GM12875 (cell line): ENCODE measurements around the gene CHCHD10.

Experiments
- H3K4me3 ChIP-seq: one replicate; pipeline ENCODE4 v1.5.1; 2011; ENCODE audit warnings: low read depth, low read length, control low read depth
- TF ChIP-seq, protein P1 (sequence below): IDR thresholded peaks from 2 replicates; pipeline ENCODE4 v1.5.1; 2011; ENCODE audit warnings: low read depth, mild to moderate bottlenecking, control low read depth, inconsistent platforms, low read length, moderate library complexity, borderline replicate concordance; ENCODE audit not compliant: insufficient read depth

The CHCHD10 gene

DNA sequence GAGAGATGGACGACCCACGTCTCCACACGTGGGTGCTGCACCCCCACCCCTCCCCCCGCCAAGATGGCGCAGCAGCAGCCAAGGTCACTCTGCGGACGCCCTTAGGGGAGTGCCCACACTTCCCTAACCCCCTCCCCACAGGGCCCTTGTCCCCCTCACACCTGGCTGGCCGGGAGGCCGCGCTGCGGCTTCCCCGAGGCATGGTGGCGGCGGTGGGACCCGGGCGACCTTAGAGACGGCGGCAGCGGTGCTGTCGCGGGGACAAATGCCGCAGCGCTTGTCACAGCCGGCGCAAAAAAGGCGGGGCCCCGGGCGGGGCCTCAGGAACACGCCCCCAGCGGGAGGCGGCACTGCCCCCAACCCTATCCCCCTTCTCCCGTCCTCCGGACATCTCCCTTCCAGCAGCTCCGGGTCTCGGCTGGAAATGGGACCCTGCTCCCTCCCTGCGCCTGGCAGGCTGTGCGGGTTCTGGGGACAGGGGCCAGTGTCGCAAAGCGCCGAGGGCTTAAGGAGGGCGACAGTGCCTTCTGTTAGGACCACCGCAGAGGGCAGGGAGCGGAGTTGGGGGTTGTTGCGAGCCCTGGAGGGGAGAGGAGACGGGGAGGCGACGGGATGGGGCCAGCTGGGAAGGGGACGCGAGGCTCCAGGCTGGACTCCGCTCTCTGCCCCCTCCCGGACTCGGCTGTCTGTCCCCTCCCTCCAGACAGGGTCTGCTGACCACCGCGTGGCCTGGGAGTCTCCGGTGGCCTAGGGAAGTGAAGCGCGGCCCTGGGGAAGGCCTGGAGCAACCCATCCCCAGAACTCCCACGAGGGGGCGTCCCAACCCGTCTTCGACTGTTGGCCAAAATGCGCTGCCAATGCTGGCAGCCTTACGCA lies at the start of gene CHCHD10:
TSS of gene CHCHD10 (minus strand) at position 300 of the 876 bp plus-strand sequence. CDS start at position 202, 98 bp downstream.
- peak within 1 kb of the TSS; percentile 91 for H3K4me3 ChIP-seq
- TF ChIP-seq, protein P1, sequence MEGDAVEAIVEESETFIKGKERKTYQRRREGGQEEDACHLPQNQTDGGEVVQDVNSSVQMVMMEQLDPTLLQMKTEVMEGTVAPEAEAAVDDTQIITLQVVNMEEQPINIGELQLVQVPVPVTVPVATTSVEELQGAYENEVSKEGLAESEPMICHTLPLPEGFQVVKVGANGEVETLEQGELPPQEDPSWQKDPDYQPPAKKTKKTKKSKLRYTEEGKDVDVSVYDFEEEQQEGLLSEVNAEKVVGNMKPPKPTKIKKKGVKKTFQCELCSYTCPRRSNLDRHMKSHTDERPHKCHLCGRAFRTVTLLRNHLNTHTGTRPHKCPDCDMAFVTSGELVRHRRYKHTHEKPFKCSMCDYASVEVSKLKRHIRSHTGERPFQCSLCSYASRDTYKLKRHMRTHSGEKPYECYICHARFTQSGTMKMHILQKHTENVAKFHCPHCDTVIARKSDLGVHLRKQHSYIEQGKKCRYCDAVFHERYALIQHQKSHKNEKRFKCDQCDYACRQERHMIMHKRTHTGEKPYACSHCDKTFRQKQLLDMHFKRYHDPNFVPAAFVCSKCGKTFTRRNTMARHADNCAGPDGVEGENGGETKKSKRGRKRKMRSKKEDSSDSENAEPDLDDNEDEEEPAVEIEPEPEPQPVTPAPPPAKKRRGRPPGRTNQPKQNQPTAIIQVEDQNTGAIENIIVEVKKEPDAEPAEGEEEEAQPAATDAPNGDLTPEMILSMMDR: peak; percentile 82

DNA sequence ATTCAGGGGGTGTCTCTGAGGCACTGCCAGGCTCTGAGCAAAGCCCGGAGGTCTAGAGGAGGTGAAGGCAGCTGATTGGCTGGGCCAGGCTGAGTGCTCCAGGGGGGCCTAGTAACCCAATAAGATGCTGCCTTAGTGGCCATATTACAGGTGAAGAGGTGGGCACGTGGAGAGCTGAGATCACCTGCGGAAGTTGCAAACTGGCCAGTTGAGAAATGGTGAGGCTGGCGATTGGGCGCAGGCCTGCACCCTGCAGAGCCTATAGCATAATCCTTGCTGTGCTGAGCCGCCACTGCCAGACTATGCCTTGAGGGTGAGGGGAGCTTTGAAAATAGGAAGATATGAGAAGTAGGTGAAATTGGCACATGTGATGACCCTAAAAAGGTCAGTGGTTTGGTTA lies 49.4 kb upstream of the CHCHD10 start:
- no peak overlapping the region for H3K4me3 ChIP-seq
- TF ChIP-seq, protein P1: no peak

DNA sequence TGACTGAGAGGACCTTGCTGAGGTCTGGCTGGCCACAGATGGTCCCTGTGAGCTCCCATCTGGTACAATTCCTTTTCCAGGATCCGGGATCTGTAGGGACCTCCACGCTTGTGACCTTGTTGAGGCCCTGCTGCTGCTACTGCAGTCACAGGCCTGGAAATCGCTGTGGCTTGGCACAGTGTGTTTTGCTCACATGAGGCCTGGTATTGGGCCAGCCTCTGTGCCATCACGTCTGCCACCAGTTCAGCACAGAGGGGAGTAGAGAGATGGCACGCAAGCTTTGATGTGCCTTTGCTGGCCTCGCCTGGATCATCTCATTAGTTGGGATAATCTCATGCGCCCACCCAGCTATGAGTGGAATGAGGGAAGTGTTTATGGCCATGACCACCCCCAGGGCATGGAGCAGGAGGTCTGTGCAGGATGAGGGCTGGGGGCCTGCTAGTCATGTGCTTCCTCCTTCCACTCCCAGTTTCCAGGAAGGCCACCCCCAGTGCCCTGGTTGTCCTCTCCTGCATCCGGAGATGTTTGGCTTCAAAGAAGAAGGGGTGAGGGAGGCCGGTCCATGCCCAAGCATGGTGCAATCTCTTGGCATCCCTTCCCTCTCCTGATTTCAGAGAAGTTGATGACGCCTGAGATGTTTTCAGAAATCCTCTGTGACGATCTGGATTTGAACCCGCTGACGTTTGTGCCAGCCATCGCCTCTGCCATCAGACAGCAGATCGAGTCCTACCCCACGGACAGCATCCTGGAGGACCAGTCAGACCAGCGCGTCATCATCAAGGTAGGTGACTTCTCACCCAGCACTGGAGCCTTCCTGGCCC lies 48.6 kb upstream of the CHCHD10 start:
- no peak overlapping the region for H3K4me3 ChIP-seq
- TF ChIP-seq, protein P1: no peak

DNA sequence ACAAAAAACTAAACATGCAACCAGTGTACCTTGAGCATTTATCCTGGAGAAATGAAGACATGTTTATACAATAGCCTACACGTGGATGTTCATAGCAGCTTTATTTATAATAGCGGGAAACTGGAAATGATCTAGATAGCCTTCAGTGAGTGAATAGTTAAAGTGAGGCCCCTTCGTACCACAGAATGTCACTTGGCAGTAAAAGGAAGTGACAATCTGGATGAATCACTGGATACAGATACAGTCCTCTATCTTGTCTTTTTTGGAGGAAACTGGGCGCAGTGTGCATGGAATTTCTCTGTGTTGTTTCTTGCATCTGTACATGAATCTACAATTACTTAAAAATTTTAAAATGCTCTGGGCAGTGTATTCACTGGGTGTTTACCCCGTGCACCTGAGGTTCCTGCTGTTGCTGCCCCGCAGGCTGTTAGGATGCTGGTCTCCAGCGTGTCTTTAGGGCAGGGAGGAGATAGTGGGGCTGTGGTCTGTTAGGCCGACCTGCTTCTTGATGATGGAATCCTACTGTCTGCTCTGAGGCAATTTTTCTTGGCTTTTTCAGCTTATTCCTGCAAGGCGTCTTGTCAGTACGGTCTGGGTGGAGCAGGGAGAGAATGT lies 47.9 kb upstream of the CHCHD10 start:
- H3K4me3 ChIP-seq: no peak overlapping the region
- TF ChIP-seq, protein P1: no peak

DNA sequence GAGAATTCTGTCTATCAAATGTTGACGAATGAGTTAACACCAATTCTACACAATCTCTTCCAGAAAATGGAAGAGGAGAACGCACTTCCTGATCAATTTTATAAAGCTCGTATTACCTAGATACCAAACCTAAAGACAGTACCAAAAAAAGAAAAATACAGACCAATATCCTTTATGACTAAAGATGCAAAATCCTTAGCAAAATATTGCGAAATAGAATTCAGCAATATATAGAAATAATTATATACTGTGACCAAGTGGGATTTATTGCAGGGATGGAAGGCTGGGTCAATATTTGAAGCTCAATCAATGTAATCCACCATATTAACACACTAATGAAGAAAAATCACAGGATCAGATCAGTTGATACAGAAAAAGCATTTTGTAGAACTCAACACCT lies 44.6 kb upstream of the CHCHD10 start:
- TF ChIP-seq, protein P1: no peak
- no peak overlapping the region for H3K4me3 ChIP-seq

DNA sequence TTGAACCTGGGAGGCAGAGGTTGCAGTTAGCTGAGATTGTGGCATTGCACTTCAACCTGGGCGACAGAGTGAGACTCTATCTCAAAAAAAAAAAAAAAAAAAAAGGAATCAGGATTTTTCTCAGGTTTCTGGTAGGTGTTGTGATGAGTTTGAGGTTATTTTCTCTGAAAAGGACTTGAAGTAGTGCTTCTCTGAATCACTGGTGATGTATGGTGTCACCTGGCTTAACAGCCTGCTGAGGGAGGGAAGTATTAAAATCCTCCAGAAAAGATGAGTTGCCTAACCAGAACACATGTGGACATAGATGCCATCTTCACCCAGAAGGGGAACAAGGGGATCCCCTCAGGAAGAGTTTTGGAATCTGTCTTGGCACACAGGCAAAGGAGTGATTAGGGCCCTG lies 39.1 kb upstream of the CHCHD10 start:
- H3K4me3 ChIP-seq: no peak overlapping the region
- TF ChIP-seq, protein P1: no peak
